GM18870 (cell line): ENCODE data around the gene SERGEF.

Source experiments
- ATAC-seq: cut with Tn5 transposase; IDR thresholded peaks from one replicate; pipeline ENCODE4 v1.9.1; 2021; ENCODE audit warnings: moderate library complexity; ENCODE audit not compliant: unreplicated experiment

The SERGEF gene

DNA sequence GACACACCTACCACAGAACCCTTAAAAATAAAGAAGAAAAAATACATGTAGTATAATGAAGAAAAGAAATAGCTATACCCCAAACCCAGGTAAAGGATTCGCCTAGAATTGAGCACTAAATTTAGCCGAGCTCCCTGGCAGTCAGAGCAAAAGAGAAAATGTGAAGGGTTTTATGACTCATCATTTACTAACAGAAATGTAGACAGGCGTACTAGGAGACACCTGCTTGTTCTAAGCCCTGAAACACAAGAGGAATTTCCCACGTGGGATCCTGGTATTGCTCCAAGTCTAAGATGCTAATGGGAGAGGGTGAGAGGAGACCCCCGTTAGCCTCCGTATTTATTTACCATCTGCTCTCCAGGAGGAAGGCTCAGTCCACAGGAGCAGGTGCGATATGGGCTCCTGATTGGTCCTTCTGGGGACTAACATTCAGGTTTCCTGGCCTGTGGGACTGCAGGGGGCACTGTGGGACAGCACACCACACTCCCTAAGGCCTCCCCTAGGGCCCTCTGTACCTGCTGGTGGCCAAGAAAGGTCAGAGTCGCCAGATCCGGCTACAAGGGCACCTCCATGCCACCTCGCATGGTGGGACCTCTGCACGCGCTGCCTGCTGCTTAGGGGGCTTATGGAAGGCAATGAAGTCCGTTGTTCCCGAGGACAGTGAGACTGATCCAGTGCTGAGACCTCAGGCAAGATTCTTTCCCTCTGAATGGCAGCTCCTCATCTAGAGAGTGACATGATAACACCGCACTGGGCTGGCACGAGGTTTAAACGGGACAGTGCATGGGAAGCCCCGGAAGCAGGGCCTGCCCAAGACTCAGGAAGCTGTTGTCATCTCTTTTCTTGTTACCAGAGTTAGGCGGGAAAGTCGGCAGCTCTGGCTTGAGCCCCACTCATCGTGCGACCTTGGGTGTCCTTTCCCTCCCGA lies 252.5 kb downstream of the SERGEF start:
- no peak for ATAC-seq

DNA sequence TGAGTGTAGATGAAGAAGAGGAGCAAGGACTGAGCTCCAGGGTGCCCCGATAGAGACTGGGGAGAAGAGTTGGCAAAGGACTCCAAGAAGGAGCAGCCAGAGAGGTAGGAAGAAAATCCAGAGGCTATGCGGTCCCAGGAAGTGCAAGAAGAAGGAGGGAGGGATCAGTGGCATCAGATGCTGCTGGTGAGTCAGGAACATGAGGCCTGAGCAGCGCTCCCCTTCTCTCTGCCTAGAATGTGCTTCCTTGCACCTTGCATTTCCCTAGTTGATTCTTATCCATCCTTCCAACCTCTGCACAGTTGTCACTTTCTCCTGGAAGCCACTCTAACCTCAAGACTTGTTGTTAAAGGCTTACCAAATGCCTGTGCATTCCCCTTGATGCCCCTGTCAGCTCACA lies 257.0 kb downstream of the SERGEF start:
- ATAC-seq = no peak

DNA sequence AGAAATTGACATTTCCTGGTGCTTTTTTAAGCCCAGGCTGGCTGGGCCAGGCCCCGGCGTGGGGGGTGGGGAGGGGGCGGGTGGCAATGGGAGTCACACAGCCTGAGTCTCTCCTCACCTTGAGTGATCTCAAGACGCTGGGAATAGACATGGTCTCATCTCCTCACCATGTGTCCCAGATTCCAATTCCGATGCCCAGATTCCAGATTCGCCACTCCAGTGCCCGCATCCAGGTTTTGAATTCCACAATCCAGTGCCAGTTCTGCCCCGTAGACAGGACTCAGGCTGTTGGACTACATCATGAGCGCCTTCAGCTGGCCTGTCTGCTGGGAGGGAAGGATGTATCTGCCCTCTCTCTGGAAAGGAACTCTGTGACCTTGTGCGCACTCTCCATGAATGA lies 259.2 kb downstream of the SERGEF start:
- ATAC-seq = no peak

DNA sequence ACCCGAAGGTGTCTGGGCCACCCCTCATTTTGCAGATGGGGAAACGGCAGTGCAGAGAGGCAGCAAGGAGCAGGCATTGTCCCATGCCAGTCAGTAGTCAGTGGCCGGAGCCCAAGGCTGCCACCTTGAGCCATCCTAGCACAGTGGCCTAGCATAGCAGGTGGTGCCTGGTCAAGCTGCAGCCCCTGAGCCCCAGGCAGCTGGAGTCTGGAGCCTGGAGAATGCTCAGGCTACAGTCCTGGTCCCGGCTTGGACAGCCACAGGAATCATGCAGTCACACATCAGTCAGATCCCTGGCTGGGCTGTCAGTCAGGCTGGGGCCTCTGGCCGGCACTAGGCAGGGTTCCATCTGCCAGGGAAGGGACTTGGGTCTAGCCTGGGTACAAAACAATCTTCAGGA lies 259.7 kb downstream of the SERGEF start:
- no peak for ATAC-seq

DNA sequence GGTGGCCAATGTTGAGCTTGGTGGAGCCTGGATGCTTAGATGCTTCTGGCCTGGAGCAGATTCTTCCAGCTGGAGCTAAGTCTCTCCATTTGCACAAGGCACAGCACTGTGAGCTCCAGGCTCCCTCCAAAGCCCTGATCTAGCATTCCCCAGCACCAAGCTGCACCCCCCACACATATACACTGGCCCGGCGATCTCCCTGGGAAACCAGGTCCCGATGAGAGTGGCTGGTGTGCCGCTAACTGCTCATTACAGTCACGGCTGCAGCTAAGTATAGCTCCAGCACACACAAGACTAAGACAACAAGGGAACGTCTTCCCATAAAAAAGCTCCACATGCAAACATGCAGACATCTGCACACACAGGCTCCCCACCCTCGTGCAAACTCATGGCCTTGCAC lies 260.7 kb downstream of the SERGEF start:
- no peak for ATAC-seq

DNA sequence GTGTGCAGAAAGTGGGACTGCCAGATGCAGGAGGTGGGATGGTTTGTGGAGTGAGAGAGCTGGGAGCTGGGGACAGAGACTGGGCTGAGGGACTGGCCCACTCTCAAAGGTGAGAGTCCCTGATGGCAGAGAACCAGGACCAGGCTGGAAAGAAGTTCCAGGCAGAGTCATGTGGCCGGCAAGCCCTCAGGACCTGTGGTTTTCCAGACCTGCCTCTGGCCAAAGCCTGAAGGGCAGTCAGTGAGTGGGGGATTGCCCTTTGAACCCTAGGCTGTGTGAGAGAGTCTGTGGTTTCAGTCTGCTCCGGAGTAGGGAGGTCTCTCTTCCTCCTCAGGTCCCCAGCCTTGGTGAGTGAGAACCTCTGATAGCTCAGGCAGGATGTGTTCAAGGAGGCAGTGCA lies 261.3 kb downstream of the SERGEF start:
- no peak for ATAC-seq

DNA sequence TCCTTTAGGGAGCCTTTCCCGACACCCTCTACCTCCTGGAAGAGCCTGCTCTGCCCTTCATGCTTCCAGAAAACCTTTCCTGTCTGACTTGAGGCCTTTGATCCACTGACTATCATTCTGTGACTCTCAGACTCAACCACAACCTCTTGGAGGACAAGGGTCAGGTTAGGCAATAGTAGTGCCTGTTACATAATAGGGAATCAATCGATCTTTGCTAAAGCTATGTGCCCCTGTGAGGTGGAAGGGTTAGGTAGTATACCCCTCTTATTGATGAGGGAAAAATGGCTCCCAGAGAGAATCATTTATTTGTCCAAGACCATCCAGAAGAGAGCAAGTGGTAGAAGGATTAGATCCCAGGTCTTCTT lies 262.1 kb downstream of the SERGEF start:
- ATAC-seq = no peak

DNA sequence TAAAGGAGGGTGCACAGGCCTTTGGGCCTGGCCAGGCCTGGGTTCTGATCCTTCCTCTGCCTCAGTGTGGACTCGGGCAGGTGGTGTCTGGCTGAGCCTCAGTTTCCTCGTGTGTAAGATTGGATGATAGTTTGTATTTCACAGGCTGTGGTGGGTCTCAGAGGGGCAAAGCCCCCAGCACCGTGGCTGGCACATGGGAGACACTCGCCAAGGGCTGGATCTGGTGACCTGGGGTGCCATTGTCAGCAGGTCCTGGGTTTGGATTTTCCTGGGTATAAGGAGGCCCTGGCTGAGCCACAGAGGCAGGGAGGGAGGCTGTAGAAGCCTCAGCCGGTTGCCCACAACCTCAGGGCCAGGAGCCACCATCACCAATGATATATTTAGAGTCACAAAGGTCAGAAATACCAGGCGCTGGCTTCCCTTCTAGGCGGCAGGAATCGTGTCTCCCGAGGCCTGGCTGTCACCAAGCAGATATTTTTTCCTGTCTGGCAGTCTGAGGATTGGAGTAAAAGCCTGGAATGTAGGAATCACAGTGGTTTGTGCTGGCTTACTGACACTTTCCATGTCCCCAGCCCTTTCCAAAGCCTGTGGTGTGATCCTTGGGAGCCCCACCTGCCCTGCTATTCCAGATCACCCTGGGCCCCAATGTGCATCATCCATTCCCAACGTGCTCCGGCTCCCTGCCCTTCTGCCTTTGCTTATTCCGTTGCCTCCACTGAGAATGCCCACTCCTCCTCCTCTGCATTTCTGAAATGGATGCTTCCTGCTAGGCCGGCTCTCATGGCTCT lies 262.6 kb downstream of the SERGEF start:
- no peak for ATAC-seq

DNA sequence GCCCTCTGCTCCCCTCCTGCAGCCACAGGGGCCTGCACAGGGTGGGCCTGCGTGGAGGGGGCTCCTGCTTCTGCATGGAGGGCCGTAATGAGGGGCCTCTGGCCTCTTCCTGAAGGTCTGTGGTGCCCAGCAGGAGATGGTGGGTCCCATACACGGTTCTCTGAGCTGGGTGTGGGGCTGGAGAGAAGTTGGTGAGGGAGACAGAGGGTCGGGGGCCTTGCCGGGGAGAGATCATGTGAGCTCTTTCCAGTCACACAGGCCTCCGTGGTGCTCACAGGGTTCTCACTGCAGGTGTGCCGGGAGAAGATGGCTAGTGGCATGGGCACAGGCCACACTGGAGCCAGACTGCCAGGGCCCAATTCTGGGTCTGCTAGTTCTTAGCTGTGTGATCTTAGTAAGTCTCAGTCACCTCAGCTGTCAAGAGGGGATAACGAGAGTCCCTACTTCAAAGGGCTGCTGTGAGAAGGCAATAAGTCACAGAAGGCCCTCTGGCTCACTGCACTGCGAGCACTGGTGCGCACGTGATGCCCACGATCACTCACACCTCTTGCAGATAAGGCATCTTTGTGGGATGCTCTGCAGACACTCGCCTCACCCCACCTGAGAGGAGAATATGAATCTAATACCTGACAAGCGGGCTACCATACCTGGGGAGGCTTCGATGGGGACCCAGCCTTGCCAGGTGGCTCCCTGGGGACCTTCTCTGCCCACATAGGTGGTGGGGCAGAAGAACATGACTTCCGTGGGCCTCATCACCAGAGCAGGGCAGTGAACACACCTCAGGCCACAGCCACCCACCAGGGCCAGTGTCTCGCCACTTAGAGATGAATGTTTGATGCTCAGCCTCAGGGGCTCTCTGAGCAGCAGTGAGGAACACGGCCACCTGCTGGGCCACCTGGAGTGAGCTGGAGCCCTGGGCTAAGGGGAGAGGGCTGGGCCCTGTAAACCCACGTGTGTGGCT lies 263.8 kb downstream of the SERGEF start:
- ATAC-seq = no peak

DNA sequence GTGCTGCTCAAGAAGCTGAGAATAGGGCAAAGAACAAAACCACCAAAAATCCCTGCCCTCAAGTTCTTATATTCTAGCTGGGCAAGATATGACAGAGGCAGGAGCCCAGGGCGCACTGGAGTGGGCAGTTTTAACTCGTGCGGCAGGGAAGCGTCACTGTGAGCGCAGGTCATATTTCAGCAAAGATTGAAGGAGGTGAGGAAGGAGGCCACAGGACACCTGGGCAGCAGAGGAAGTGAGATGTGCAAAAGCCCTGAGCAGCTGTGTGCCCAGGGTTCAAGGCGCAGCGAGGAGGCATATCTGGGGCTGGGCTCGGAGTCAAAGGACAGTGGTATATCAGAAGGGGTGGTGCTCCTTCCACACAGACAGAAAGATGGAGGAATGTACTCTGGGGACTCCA lies 264.8 kb downstream of the SERGEF start:
- ATAC-seq = no peak

DNA sequence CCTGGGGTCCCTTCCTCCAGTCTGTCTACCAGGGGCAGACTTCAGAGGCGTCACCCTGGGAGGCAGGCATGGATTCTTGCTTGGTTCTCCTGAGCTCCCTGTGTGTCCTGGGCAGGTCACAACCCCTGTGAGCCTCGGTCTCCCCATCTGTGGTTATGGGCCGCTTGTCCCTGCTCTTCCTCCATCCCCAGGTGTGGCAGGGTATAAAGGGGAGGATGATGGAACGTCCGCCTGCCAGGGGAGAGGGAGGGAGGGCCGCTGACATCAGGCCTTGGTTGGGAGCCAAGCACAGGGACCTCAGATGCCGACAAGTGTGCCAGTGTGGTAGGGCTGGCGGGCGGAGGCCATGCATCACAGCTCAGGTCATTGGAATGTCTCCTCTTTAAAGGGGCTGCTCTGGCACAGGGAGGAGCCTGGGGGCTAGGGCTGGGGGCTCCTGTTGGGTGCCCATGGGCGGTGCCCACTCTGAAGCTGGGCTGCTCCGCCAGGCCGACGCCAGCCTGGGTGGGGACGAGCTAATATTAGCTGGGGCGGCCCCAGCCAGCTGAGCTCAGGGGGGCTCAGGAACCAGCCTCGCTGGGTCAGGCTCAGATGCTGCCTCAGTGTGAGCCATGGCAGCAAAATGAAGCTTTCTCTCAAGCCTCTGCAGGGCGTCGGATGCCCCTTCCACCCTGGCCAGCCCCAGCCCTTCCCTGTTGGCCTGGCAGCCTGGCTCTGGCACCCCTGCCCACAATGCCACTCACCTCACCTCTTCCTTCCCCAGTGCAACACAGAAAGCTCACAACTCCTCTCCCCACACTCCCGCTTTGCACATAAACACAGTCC lies 265.5 kb downstream of the SERGEF start:
- ATAC-seq = no peak

DNA sequence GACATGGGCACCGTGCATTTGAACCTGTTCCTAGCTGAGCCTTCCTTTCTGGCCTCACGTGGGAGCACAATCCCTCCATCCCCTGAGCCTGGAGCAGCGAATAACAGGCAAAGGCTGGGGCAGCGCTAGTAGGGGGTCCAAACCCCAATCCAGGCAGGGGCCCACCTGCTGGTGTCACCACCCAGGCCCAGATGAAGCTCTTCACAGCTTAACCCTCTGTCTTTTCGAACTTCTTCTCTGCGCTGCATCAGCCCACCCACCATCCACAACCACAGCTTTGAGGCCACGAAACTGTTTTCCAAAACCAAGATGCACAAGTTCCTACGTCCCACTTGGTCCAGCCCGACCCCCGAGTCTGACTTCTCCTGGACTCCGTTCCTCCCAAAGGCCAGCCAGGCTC lies 266.8 kb downstream of the SERGEF start:
- ATAC-seq = no peak

DNA sequence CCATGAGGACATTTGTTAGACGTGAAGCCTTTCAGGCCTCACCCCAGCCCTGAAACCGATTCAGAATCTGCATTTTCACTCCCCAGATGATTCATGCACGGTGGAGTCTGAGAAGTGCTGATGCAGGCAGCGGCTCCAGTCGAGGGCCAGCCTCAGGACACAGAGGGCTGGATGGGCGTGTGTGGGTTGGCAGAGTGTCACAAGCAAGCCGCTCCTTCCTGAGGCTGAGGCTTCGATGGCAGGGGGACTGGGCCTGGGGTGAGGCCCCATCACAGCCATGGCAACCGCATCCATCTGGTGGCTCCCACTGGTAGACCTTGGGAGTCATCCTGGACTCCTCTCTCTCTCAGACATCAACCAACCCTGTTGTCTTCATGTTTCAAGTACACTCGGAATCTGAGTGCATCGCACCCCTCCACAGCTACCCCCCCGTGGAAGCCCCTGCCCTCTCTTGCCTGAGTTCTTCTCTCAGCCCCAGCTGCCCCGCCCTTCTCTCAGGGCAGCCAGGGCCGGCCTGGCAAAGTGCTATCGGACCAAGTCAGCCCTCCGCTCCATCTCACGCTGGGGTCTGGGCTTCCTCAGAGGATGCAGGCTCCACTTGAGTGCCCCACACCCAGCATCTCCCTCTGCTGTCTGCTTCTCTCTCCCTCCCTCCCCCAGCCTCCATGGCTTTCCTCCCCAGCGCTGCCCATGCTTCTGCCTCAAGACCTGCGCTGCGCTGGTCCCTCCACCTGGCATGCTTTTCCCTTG lies 267.6 kb downstream of the SERGEF start:
- no peak for ATAC-seq

DNA sequence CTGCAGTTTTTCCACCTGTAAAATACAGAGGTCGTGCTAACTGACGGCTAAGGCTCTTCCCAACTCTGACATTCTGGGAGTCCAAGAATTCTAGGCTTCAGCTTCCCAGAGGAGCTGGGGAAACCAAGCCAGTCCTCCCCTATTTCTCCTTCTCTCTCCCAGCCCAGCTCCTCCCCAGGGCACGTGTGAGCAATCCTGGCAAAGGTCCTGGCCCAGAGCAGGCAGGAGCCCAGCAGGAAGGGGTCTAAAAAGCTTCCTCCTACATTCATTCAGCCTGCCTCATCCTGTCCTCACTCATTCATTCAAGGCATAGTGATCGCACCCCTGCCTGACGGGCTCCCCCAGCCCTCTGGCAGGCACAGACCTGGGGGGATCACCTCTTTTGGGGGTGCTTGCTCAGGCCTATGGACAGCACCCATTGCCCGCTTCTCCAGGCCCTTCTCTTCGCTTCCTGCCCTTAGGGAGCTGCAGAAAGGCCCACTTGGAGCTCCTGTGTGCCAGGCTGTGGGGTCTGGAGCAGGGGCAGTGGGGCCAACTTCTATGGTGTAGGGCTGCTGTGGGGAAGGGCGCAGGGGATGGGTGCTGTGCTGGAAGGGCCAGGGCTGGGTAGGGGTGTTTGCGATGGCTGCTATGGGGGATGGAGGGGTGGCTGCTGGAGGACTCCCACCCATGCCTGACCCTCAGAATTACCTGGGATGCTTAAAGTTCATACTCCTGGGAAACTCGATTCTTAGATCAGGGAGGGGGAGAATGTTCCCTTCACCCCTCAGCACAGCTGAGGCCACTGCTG lies 268.5 kb downstream of the SERGEF start:
- ATAC-seq = no peak

DNA sequence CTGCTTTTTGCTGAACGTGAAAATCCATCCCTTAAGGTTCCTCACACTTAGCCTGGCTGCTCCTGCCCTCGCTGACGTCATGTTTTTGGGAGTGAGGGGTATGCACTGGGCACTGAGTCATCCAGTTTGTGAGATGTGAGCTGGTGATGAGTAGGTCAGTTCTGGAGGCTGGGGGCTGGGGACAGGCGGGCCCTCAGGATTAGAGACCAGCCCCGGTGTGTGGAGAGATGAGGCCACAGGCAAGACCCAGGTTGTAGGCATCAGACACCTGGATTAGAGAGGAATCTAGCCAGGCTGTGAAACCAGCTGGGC lies 269.1 kb downstream of the SERGEF start:
- ATAC-seq = no peak

DNA sequence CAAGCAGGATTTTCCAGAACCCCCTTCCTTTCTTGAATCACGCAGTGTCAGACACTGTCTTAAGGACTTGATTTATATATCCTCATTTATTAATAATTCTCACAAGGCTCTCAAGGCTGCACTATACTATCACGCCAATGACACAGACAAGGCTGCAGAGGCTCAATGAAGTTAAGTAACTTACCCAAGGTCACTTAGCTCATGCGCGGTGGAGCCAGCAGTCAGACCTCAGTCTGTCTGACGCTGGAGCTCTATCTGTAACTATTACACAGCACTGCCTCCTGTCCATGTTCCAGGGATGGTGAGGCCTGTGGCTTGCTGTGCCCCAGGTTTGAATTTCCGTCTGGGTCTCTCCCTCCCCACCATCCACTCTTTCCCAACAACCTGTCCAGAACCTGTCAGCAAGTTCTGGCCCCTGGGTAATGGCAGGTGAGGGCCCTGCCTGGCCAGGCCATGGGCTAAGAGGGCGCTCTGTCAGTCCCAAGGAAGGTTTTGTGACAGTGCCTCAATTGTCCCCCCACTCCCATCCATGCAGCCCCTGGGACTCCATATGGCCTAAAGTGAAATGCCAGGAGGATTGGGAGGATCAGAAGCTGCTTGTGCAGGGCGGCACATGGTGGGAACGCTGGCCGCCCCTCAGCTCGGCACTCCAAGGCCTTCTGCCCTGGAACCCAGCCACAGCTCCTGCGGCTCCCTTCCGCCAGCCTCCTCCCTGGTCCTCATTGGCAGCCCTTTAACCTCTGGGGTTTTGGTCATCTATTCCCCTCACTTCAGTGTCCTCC lies 269.6 kb downstream of the SERGEF start:
- ATAC-seq = no peak

DNA sequence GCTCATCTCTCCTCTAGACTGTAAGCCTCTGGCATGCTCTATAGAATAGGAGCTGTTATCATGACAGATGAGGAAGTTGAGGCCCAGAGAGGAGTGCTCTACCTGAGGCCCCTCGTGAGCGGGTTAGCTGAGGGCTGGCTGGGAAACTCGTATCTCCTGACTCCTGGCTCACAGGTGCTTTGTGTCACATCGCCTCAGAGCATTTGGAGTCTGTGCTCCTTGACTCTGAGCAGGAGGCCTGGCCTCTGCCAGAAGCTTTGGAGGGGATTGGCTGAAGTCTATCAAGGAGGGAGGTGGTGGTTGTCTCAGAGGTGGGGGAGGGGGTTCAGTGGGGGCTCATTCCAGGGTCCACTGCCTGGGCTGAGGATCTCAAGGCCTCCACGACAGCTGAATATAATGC lies 270.8 kb downstream of the SERGEF start:
- no peak for ATAC-seq

DNA sequence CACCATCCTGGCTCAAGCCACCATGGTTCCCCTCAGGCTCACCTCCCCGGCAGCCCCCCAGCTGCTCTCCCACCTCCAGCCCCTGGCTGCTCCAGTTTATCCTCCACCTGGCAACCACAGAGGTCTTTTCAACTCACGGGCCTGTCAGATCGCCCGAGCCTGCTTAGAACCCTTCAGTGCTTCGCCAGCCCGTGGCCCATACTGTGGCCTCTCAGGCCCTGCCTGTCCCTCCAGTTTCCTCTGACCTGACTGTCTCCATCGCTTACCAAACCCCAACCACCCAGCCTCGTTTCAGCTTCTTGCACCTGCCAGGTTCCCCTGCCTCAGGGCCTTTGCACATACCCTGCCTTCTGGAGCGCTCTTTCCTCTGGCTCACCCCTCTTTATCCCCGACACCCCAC lies 271.4 kb downstream of the SERGEF start:
- ATAC-seq = no peak
